AG04450 (cell line): ENCODE results near the gene AATK. TPM values are rescaled to one million over a fixed set of nuclear protein-coding genes. Genes with fewer than 3 reads are reported as not detected.
A peak's percentile ranks its signal among the peaks of the same experiment; 100 is the strongest.

Experiments used
- CTCF ChIA-PET: fragments of 300-600, 350-600 bp; formaldehyde crosslinking; extraction: SDS; loops from one replicate; lab custom pipeline; 2022; ENCODE audit warnings: antibody characterized with exemption, inconsistent platforms; lab: Charles Lee
- POLR2A ChIA-PET: fragments of 350-600 bp; formaldehyde crosslinking; extraction: SDS; loops from one replicate; lab custom pipeline; 2021; ENCODE audit warnings: antibody characterized with exemption, inconsistent platforms; lab: Yijun Ruan, JAX
- DNase-seq: peaks from one replicate; pipeline ENCODE4 v3.0.0-alpha.2; 2011; ENCODE audit warnings: low read depth, low spot score
- H3K27ac ChIP-seq: one replicate; pipeline ENCODE4 v1.5.1; 2012; ENCODE audit warnings: low read depth, low read length, control low read depth
- H3K27me3 ChIP-seq: one replicate; pipeline ENCODE4 v1.6.0; 2012; ENCODE audit warnings: low read length; ENCODE audit not compliant: control insufficient read depth, insufficient read depth
- H3K4me3 ChIP-seq: 2 replicates; pipeline ENCODE4 v1.5.1; 2011; ENCODE audit warnings: mild to moderate bottlenecking, low read depth, low read length, control low read depth
- H3K9me3 ChIP-seq: 2 replicates; pipeline ENCODE4 v1.5.1; 2012; ENCODE audit warnings: low read length; ENCODE audit not compliant: control insufficient read depth, insufficient read depth
- polyA plus RNA-seq: library from polyadenylated mRNA; depleted of rRNA; stranded (reverse); fragments of >200 nt; gene quantifications from 2 replicates; pipeline ENCODE4 v1.2.3, GENCODE V29; 2011
- TF ChIP-seq, protein P1 (sequence below): IDR thresholded peaks from 2 replicates; pipeline ENCODE4 v1.5.1; 2011; ENCODE audit warnings: low read depth, low read length, control low read depth, inconsistent platforms

Gene AATK
- polyA plus RNA-seq, 1 experiment = 0.16 TPM

- POLR2A ChIA-PET = interaction anchor here (1.0 kb wide), 1 partner anchor 12 kb away, joined by 3 read pairs; no protein-coding TSS in a partner anchor
- Histone ChIP-seq H3K9me3 (peaks cover 5% of the 10 kb centered on the region; the same call in 1 of the 2 replicates), H3K4me3 (peak overlapping the region; percentile 68), H3K27me3 (peaks cover 17% of the 10 kb centered on the region), H3K27ac (no peak overlapping the region)
- CTCF ChIA-PET = no interaction called here
- TF ChIP-seq, protein P1, sequence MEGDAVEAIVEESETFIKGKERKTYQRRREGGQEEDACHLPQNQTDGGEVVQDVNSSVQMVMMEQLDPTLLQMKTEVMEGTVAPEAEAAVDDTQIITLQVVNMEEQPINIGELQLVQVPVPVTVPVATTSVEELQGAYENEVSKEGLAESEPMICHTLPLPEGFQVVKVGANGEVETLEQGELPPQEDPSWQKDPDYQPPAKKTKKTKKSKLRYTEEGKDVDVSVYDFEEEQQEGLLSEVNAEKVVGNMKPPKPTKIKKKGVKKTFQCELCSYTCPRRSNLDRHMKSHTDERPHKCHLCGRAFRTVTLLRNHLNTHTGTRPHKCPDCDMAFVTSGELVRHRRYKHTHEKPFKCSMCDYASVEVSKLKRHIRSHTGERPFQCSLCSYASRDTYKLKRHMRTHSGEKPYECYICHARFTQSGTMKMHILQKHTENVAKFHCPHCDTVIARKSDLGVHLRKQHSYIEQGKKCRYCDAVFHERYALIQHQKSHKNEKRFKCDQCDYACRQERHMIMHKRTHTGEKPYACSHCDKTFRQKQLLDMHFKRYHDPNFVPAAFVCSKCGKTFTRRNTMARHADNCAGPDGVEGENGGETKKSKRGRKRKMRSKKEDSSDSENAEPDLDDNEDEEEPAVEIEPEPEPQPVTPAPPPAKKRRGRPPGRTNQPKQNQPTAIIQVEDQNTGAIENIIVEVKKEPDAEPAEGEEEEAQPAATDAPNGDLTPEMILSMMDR = 0 out of 2 replicates have a peak, but pooled peaks have one; percentile 17
- DNase-seq = peak; percentile 88
Measured at GRCh38 chr17:81119223-81120148, 46.5 kb downstream of the AATK start.

DNA sequence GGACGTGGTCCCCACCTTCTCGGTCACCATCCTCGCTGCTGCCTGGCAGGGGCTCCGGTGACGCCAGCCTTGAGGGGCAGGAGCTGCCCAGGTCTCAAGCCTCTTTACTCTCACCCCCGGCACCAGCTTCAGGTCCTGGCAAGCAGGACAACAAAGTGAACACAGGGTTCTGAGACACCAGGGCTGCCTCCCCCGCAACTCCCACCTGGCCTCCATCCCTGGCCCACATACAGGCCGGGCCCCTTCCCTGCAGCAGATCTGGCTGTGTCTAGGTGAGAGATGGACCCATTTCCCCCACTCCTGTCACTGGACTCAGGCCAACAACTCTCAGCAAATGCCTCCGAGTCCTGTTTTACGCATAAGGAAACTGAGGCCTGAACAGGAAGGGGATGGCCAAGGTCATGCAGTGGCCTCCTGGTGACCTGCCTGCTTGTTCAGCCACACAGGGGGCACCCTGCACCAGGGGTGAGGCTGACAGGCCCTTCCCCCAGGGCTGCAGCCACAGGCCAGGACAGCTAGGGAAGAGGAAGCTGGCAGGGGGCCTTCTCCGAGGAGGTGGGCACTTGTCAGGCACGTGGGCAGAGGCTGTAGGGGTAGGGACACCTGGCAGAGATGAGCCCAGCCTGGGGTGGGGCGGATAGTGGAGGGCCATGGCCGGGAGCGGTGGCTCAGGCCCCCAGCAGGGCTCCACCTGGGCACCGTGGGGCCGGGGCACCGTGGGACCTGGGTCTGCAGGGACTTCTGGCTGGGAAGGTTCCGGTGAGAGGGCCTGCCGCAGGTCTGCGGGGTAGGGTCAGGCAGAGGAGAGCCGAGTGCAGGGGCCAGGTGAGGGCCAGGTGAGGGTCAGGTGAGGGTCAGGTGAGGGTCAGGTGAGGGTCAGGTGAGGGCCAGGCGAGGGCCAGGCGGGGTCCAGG, 47.5 kb downstream of the AATK start:
- POLR2A ChIA-PET = interaction anchor here (1.0 kb wide), 1 partner anchor 11 kb away, joined by 3 read pairs; no protein-coding TSS in a partner anchor
- CTCF ChIA-PET = no interaction called here
- Histone ChIP-seq H3K27me3 (peaks cover 17% of the 10 kb centered on the region), H3K9me3 (peaks cover 5% of the 10 kb centered on the region; the same call in 1 of the 2 replicates), H3K4me3 (peak overlapping the region; percentile 68), H3K27ac (no peak overlapping the region)
- no peak for DNase-seq
- TF ChIP-seq, protein P1 = no peak

- ChIA-PET CTCF (no interaction called here), POLR2A (no interaction called here)
- Histone ChIP-seq H3K4me3 (no peak overlapping the region), H3K27ac (no peak overlapping the region), H3K27me3 (peaks cover 11% of the 10 kb centered on the region), H3K9me3 (peaks cover 5% of the 10 kb centered on the region; the same call in 1 of the 2 replicates)
- TF ChIP-seq, protein P1 = no peak
- no peak for DNase-seq
Measured at GRCh38 chr17:81117672-81118198, 48.3 kb downstream of the AATK start.

DNA sequence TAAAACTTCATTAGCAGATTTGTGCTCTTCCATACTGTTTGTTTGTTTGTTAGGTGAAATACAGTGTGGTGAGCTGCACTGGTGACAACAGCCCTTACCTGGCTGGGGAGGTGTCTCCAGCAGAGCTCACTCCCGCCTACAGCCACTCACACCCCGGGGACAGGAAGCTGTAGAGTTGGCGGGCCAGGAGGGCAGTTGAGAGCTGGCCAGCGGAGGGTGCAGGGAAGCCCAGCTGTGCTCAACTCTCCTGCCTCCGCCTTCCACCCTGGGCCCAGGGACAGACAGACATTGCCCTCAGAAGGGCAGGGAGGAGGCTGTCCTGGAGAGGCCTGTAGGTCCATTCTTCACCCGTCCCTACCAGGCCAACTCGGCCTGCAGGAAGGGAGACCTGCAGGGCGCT, 49.3 kb downstream of the AATK start:
- POLR2A ChIA-PET = no interaction called here
- TF ChIP-seq, protein P1 = no peak
- Histone ChIP-seq H3K9me3 (peaks cover 5% of the 10 kb centered on the region; the same call in 1 of the 2 replicates), H3K27ac (no peak overlapping the region), H3K27me3 (peaks cover 7% of the 10 kb centered on the region), H3K4me3 (no peak overlapping the region)
- DNase-seq = no peak
- CTCF ChIA-PET = interaction anchor here (1.6 to 1.9 kb wide), 2 partner anchors 14 to 19 kb away, joined by 3 to 6 read pairs; no protein-coding TSS in a partner anchor
